Keratinocyte (primary cell): Measurements from ENCODE around the gene MFSD6L. TPM values are rescaled to one million over a fixed set of nuclear protein-coding genes. Genes with fewer than 3 reads are reported as not detected.

Source experiments
- DNase-seq: peaks from one replicate; pipeline ENCODE4 v3.0.0-alpha.2; 2011; ENCODE audit warnings: low read depth, missing footprints, low spot score
- FAIRE-seq: peaks from 2 replicates; lab custom pipeline; 2011; peaks lifted over from hg19 to GRCh38; lab: Jason Lieb, UNC
- H2AFZ ChIP-seq: 2 replicates; pipeline ENCODE4 v1.6.0; 2012; ENCODE audit warnings: low read length, control low read depth, inconsistent platforms; ENCODE audit not compliant: control insufficient read depth
- H3K27ac ChIP-seq: 2 replicates; pipeline ENCODE4 v1.5.1; 2011; ENCODE audit warnings: low read length; ENCODE audit not compliant: control insufficient read depth, insufficient read depth
- H3K27me3 ChIP-seq: 3 replicates; pipeline ENCODE4 v1.6.0; 2011; ENCODE audit warnings: low read length; ENCODE audit not compliant: control insufficient read depth, insufficient read depth; ENCODE audit errors: extremely low read depth
- H3K36me3 ChIP-seq, 2 experiments: 2 replicates in 1 of 2; 3 replicates in 1 of 2; pipeline ENCODE4 v1.5.1; 2011; ENCODE audit warnings: low read length in 2 of 2, mild to moderate bottlenecking in 1 of 2; ENCODE audit not compliant: control insufficient read depth in 2 of 2, insufficient read depth in 2 of 2; ENCODE audit errors: extremely low read depth in 1 of 2
- H3K4me1 ChIP-seq: 3 replicates; pipeline ENCODE4 v1.5.1; 2011; ENCODE audit warnings: low read length; ENCODE audit not compliant: control insufficient read depth, insufficient read depth; ENCODE audit errors: extremely low read depth
- H3K4me2 ChIP-seq: 3 replicates; pipeline ENCODE4 v1.6.0; 2011; ENCODE audit warnings: low read depth, low read length; ENCODE audit not compliant: control insufficient read depth, insufficient read depth; ENCODE audit errors: extremely low read depth
- H3K4me3 ChIP-seq, 3 experiments: fragments of 200-600 bp in 1 of 3; sonication (generic) in 1 of 3; 2 replicates in 2 of 3; 3 replicates in 1 of 3; pipeline ENCODE4 v1.5.1; 2011 to 2016; ENCODE audit warnings: low read length in 3 of 3, mild to moderate bottlenecking in 3 of 3, control low read depth in 2 of 3, inconsistent platforms in 1 of 3, low read depth in 1 of 3, mixed read lengths in 1 of 3, mixed run types in 1 of 3, moderate library complexity in 1 of 3; ENCODE audit not compliant: control insufficient read depth in 2 of 3, insufficient read depth in 2 of 3; ENCODE audit errors: extremely low read depth in 1 of 3
- H3K79me2 ChIP-seq: 2 replicates; pipeline ENCODE4 v1.6.0; 2012; ENCODE audit warnings: low read length; ENCODE audit not compliant: control insufficient read depth, insufficient read depth
- H3K9ac ChIP-seq: 3 replicates; pipeline ENCODE4 v1.6.0; 2011; ENCODE audit warnings: low read length; ENCODE audit not compliant: control insufficient read depth, insufficient read depth; ENCODE audit errors: extremely low read depth
- H3K9me1 ChIP-seq: 3 replicates; pipeline ENCODE4 v1.6.0; 2011; ENCODE audit warnings: low read length; ENCODE audit not compliant: control insufficient read depth, insufficient read depth; ENCODE audit errors: extremely low read depth
- H3K9me3 ChIP-seq: 2 replicates; pipeline ENCODE4 v1.5.1; 2012; ENCODE audit warnings: low read depth, low read length; ENCODE audit not compliant: control insufficient read depth
- H4K20me1 ChIP-seq: 3 replicates; pipeline ENCODE4 v1.6.0; 2011; ENCODE audit warnings: low read length; ENCODE audit not compliant: control insufficient read depth, insufficient read depth; ENCODE audit errors: extremely low read depth
- CTCF ChIP-seq, 3 experiments: IDR thresholded peaks in 1 of 3; conservative IDR thresholded peaks in 1 of 3; optimal IDR thresholded peaks in 1 of 3; 2 replicates in 2 of 3; 3 replicates in 1 of 3; pipeline versions ENCODE3 to v1.5.1; 2011; ENCODE audit warnings: low read length in 3 of 3, mild to moderate bottlenecking in 3 of 3, moderate library complexity in 2 of 3, control low read depth in 1 of 3, inconsistent platforms in 1 of 3; ENCODE audit not compliant: insufficient read depth in 2 of 3; ENCODE audit errors: extremely low read depth in 1 of 3
- EZH2 ChIP-seq: IDR thresholded peaks from one replicate; pipeline ENCODE4 v1.6.1; 2012; ENCODE audit warnings: inconsistent platforms, mild to moderate bottlenecking, low read length, moderate library complexity
- dilution Hi-C: fragments of 300-500 bp; cut with MboI; formaldehyde crosslinking; loops from one replicate; pipeline ENCODE4 v1.7.0; 2020; ENCODE audit warnings: low sequenced_read_pairs; ENCODE audit not compliant: extremely low pct_ligation_motif_present
- polyA plus RNA-seq, 5 experiments: library from polyadenylated mRNA; depleted of rRNA in 3 of 5; stranded (reverse) in 3 of 5; stranded (forward) in 1 of 5; unstranded in 1 of 5; fragments of >200 nt; gene quantifications; 1 replicate in 1 of 5; 2 replicates in 3 of 5; 3 replicates in 1 of 5; pipeline versions ENCODE4 v1.2.1 to v1.2.3, GENCODE V29; 2011 to 2012; ENCODE audit warnings: missing spikeins in 2 of 5, low read depth in 1 of 5, low replicate concordance in 1 of 5

MFSD6L gene
- polyA plus RNA-seq, 1 donor (not counting 4 experiments of a cell fraction or from before 2014, with no cell fraction given) = not detected

- no peak for FAIRE-seq
- Histone ChIP-seq H3K27ac (no peak overlapping the region), H3K4me3 (no peak overlapping the region), H3K79me2 (no peaks in the 10 kb centered on the region), H3K9me3 (no peaks in the 10 kb centered on the region), H4K20me1 (no peaks in the 10 kb centered on the region), H3K9me1 (no peaks in the 10 kb centered on the region), H3K36me3 (no peaks in the 10 kb centered on the region), H3K4me2 (no peak overlapping the region), H3K9ac (no peak overlapping the region), H3K27me3 (no peaks in the 10 kb centered on the region), H3K4me1 (no peaks in the 10 kb centered on the region), H2AFZ (no peak overlapping the region)
- dilution Hi-C loops = no loop called here
- no peak for TF ChIP-seq CTCF (optimal IDR thresholded peaks at IDR 0.05 in 1 of 3, IDR thresholded peaks at IDR 0.05 in 1 of 3, conservative IDR thresholded peaks at IDR 0.05 in 1 of 3; ENCODE audit: extremely low read depth in 1 of 3, insufficient read depth in 2 of 3, low read length in 3 of 3)
- TF ChIP-seq EZH2 = no peak
- DNase-seq = no peak
These were observed 18.9 kb upstream of the MFSD6L start for GRCh38 chr17:8818047-8818446.

- Histone ChIP-seq H3K4me2 (no peak overlapping the region), H3K79me2 (no peaks in the 10 kb centered on the region), H3K27ac (no peak overlapping the region), H3K4me3 (no peak overlapping the region), H3K9ac (no peak overlapping the region), H3K9me1 (no peaks in the 10 kb centered on the region), H2AFZ (no peak overlapping the region), H3K27me3 (no peaks in the 10 kb centered on the region), H3K36me3 (no peaks in the 10 kb centered on the region), H4K20me1 (no peaks in the 10 kb centered on the region), H3K9me3 (no peaks in the 10 kb centered on the region), H3K4me1 (no peaks in the 10 kb centered on the region)
- no peak for DNase-seq
- no peak for FAIRE-seq
- TF ChIP-seq CTCF (optimal IDR thresholded peaks at IDR 0.05 in 1 of 3, IDR thresholded peaks at IDR 0.05 in 1 of 3, conservative IDR thresholded peaks at IDR 0.05 in 1 of 3; ENCODE audit: extremely low read depth in 1 of 3, insufficient read depth in 2 of 3, low read length in 3 of 3) = no peak
- dilution Hi-C loops = no loop called here
These were observed 7.9 kb upstream of the MFSD6L start for GRCh38 chr17:8806926-8807550.
